ENCODE data around the gene SMOC1. TPM values are rescaled to one million over a fixed set of nuclear protein-coding genes. Genes with fewer than 3 reads are reported as not detected.

SMOC1 gene
- total and polyA plus RNA-seq, 2 of the 8 experiments (the other 6 are each of a cell fraction or from before 2014, with no cell fraction given) = 1.6 to 2.4 TPM

- no peak for TF ChIP-seq JUN (IDR thresholded peaks at IDR 0.05; ENCODE audit: low read depth, low read length)
- TF ChIP-seq ATF2 (IDR thresholded peaks at IDR 0.05; ENCODE audit: low read length) = no peak
Observed at GRCh38 chr14:69921052-69921451, 41.8 kb downstream of the SMOC1 start (continued).

Measured in H1 (cell line).